GM21381 (cell line): ENCODE data around the gene PPP2R3B.
"Not testable (repeated sequence)": the region's sequence is repeated elsewhere in the genome, so short reads cannot be mapped to it uniquely, and the experiment has no call there.

ENCODE experiments used
- ATAC-seq: cut with Tn5 transposase; IDR thresholded peaks from one replicate; pipeline ENCODE4 v1.9.1; 2021; ENCODE audit warnings: mild to moderate bottlenecking, moderate library complexity; ENCODE audit not compliant: unreplicated experiment

PPP2R3B gene

GRCh38 chrX:386768-387575, at the start of gene PPP2R3B:
TSS of gene PPP2R3B (minus strand) at chrX:386907. CDS start at chrX:386691, 216 bp downstream.
- peak; percentile 92 for ATAC-seq

GRCh38 chrX:435536-436122, 48.9 kb upstream of the PPP2R3B start:
- ATAC-seq: no peak

GRCh38 chrX:434946-435345, 48.2 kb upstream of the PPP2R3B start:
- ATAC-seq: no peak

- ATAC-seq: no peak
Measured at GRCh38 chrX:433771-434170, 47.1 kb upstream of the PPP2R3B start.

GRCh38 chrX:432666-433065, 46.0 kb upstream of the PPP2R3B start:
- ATAC-seq: not testable (repeated sequence)

- no peak for ATAC-seq
Measured at GRCh38 chrX:431492-432111, 44.9 kb upstream of the PPP2R3B start.

- ATAC-seq: no peak
Measured at GRCh38 chrX:431056-431455, 44.3 kb upstream of the PPP2R3B start.

GRCh38 chrX:429266-429825, 42.6 kb upstream of the PPP2R3B start:
- ATAC-seq: no peak

DNA sequence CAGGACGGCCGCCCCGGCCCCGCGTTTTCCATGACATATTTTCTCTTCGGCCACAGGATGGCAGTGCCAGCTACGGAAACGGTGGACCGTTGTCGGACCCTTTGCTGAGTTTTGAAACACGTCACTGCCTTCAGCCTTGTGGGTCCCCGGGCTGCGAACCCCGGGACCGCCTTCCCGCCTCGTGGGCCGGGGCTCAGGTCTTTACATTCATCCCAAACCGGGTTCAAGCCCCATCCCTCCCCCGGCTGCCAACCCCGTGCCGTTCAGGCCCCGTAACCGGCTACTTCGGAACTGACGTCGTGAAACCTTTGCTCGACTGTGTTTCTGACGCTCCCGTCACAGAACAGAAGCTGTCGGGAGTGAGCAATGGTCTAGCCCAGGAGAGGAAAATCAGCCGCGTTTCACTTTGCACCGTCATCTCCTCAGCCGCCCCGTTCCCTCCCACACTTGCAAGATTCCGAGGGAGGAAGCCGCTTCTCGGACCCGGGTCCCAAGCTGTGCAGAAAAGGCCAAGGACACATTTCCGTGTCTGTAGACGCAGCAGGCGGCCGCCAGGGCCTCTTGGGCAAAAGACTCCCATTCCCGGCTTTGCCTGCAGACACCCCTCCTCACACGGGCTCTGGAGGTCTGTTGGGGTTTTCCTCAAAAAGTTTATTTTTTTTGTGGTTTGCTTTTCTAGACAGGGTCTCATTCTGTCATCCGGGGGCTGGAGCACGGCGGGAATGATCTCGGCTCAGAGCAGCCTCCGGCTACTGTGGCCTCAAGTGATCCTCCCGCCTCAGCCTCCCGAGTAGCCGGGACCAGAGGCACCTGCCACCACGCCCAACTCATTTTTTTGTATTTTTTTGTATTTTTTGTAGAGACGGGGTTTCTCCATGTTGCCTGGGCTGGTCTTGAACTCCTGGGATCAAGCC, 41.4 kb upstream of the PPP2R3B start:
- no peak for ATAC-seq

DNA sequence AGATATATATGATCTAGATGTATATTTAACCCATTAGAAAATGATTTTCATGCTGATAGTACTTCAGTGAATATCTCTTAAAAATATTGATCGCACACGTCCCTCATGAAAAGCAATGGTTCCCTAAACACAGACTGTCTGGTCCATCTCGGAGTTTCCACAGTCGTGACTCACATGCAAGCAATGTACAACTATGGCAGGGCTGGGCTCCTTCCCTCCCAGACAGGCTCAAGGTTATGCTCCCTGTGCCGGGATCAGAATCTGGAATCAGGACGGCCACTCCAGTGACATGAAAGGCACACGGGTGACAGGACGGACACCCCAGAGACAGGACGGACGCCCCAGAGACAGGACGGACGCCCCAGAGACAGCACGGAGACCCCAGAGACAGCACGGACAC, 40.2 kb upstream of the PPP2R3B start:
- ATAC-seq: no peak

DNA sequence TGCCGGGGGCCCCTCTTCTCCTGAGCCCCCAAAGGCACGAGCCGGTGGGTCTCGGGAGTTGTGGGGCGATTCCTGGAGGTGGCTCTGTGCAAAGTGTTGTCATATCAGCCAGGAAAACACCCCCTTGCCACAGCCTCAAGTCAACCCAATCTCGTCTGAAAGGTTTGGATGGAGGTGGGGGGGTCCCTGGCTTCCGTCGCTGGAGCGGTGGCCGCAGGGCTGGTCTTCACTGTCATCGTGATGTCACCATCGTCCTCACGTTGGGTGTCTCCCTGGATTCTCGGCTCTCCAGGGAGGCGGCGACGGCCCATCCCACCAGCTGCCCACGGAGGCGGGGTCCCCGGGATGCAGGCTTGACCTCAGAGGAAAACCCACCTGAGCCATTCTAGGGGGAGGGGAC, 38.3 kb upstream of the PPP2R3B start:
- no peak for ATAC-seq

- no peak for ATAC-seq
Measured at GRCh38 chrX:421646-422391, 35.1 kb upstream of the PPP2R3B start.

GRCh38 chrX:420496-421223, 34.0 kb upstream of the PPP2R3B start:
- no peak for ATAC-seq

DNA sequence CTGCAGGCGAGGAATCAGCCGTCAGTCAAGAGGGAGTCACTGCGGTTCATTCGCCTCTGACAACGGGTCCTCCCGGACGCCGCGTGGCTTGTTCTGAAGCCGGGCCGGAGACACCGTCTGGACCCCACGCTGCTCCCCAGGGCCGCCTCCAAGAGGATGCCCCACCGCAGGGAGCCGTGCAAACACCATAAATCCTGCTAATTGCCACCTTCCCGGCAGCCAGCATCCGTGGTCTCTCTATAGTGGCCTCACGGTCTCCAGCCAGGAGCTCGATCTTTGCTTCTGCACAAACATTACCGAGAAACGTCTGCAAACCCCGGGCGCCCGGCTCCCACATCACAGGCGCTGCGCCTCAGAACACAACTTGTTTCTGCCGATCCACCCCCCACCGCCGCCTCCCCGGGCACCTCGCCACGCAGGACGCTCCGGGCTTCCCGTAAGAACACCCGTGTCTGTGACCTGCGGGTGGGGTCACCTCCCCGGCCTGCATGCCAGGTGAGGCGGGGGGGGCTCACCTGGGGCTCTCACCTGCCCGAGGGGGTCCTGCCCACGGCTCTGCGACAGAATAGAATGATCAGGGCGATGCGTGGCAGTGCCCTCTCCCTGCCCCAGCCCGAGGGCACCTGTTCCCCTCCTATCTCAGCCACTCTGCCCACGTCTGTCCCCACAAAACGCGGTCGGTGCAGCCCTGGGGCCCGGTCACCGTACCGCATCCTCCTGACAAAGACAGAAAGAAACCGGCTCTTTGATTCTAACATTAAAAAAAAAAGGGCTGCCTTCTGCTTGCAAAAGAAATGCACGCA, 32.4 kb upstream of the PPP2R3B start:
- no peak for ATAC-seq

- ATAC-seq: not testable (repeated sequence)
Measured at GRCh38 chrX:415498-415897, 28.8 kb upstream of the PPP2R3B start.

- no peak for ATAC-seq
Measured at GRCh38 chrX:413322-414201, 26.9 kb upstream of the PPP2R3B start.

- no peak for ATAC-seq
Measured at GRCh38 chrX:410296-410695, 23.6 kb upstream of the PPP2R3B start.

DNA sequence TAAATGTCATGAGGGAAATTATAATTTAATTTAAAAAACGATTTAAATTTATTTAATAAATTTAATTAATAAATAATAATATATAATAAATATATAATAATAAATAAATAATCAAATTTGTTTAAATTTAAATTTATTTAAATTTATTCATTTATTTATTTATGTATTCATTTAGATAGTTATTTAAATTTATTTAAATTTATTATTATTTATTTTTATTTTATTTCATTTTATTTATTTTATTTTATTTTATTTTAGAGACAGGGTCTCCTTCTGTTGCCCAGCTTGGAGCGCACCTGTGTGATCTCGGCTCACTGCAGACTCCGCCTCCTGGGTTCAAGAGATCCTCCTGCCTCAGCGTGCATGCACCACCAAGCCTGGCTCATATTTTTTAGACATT, 18.4 kb upstream of the PPP2R3B start:
- no peak for ATAC-seq
